ENCODE measurements around the gene CYP4F3.

Gene CYP4F3

GRCh38 chr19:15635016-15635805 is 5.5 kb upstream of the CYP4F3 start:
- Mint-ChIP-seq H3K27me3 (ENCODE audit: low read depth, poor library complexity) (peaks cover 3% of the 10 kb centered on the region), H3K9me3 (peaks cover 82% of the 10 kb centered on the region), H3K4me3 (no peak overlapping the region), H3K4me1 (no peaks in the 10 kb centered on the region), H3K27ac (no peak overlapping the region), H3K36me3 (ENCODE audit: low read depth) (no peaks in the 10 kb centered on the region)
- TF ChIP-seq CTCF (IDR thresholded peaks at IDR 0.05), result no peak
- no peak for DNase-seq

- H3K36me3 Mint-ChIP-seq (ENCODE audit: low read depth), result no peaks in the 10 kb centered on the region
- H3K27me3 Mint-ChIP-seq (ENCODE audit: low read depth, poor library complexity), result peaks cover 3% of the 10 kb centered on the region
- H3K27ac Mint-ChIP-seq, result no peak overlapping the region
- H3K4me3 Mint-ChIP-seq, result no peak overlapping the region
- no peaks in the 10 kb centered on the region for H3K4me1 Mint-ChIP-seq
- DNase-seq, result no peak
- peaks cover 81% of the 10 kb centered on the region for H3K9me3 Mint-ChIP-seq
- TF ChIP-seq CTCF (IDR thresholded peaks at IDR 0.05), result no peak
Measured at GRCh38 chr19:15636026-15636425, 4.7 kb upstream of the CYP4F3 start.

GRCh38 chr19:15639596-15639995 is 1.1 kb upstream of the CYP4F3 start:
- Mint-ChIP-seq H3K4me1 (no peaks in the 10 kb centered on the region), H3K9me3 (peaks cover 86% of the 10 kb centered on the region), H3K4me3 (no peak overlapping the region), H3K36me3 (ENCODE audit: low read depth) (no peaks in the 10 kb centered on the region), H3K27ac (no peak overlapping the region), H3K27me3 (ENCODE audit: low read depth, poor library complexity) (no peaks in the 10 kb centered on the region)
- no peak for DNase-seq
- no peak for TF ChIP-seq CTCF (IDR thresholded peaks at IDR 0.05)

GRCh38 chr19:15640904-15641597 is 354 bp downstream of the CYP4F3 start:
- H3K9me3 Mint-ChIP-seq, result peaks cover 86% of the 10 kb centered on the region
- no peak overlapping the region for H3K4me3 Mint-ChIP-seq
- DNase-seq, result no peak
- H3K36me3 Mint-ChIP-seq (ENCODE audit: low read depth), result no peaks in the 10 kb centered on the region
- no peak overlapping the region for H3K27ac Mint-ChIP-seq
- no peaks in the 10 kb centered on the region for H3K4me1 Mint-ChIP-seq
- no peak for TF ChIP-seq CTCF (IDR thresholded peaks at IDR 0.05)
- no peaks in the 10 kb centered on the region for H3K27me3 Mint-ChIP-seq (ENCODE audit: low read depth, poor library complexity)

- H3K9me3 Mint-ChIP-seq, result peaks cover 87% of the 10 kb centered on the region
Measured at GRCh38 chr19:15641901-15642491, 1.3 kb downstream of the CYP4F3 start.

More at GRCh38 chr19:15641901-15642491, 1.3 kb downstream of the CYP4F3 start:
- no peaks in the 10 kb centered on the region for H3K27me3 Mint-ChIP-seq (ENCODE audit: low read depth, poor library complexity)
- no peak overlapping the region for H3K4me3 Mint-ChIP-seq
- H3K27ac Mint-ChIP-seq, result no peak overlapping the region
- no peaks in the 10 kb centered on the region for H3K4me1 Mint-ChIP-seq
- no peaks in the 10 kb centered on the region for H3K36me3 Mint-ChIP-seq (ENCODE audit: low read depth)
- no peak for TF ChIP-seq CTCF (IDR thresholded peaks at IDR 0.05)
- DNase-seq, result no peak
